NCI-H187 treated with DMSO at 0.1 percent for 48 hours (cell line): ENCODE measurements around the gene INO80.

Experiments used
- DNase-seq: peaks from one replicate; lab custom pipeline; 2025; lab: John Stamatoyannopoulos, UW

Gene INO80

GRCh38 chr15:41047474-41047873 lies 68.6 kb downstream of the INO80 start:
- DNase-seq = no peak

- no peak for DNase-seq
Observed at GRCh38 chr15:41043276-41043951, 72.7 kb downstream of the INO80 start.

GRCh38 chr15:41042851-41043250 lies 73.2 kb downstream of the INO80 start:
- DNase-seq = no peak

GRCh38 chr15:41039121-41039520 lies 77.0 kb downstream of the INO80 start:
- no peak for DNase-seq

GRCh38 chr15:41032079-41032328 lies 84.1 kb downstream of the INO80 start:
- DNase-seq = no peak

- no peak for DNase-seq
Observed at GRCh38 chr15:41031232-41032078, 84.6 kb downstream of the INO80 start.

GRCh38 chr15:41028853-41029252 lies 87.2 kb downstream of the INO80 start:
- DNase-seq = no peak

GRCh38 chr15:41025393-41025792 lies 90.7 kb downstream of the INO80 start:
- no peak for DNase-seq

- DNase-seq = no peak
Observed at GRCh38 chr15:41024885-41025284, 91.2 kb downstream of the INO80 start.

- DNase-seq = no peak
Observed at GRCh38 chr15:41024131-41024530, 91.9 kb downstream of the INO80 start.

- DNase-seq = no peak
Observed at GRCh38 chr15:41022487-41023090, 93.5 kb downstream of the INO80 start.

- DNase-seq = no peak
Observed at GRCh38 chr15:41020829-41021228, 95.3 kb downstream of the INO80 start.

GRCh38 chr15:41020311-41020710 lies 95.8 kb downstream of the INO80 start:
- DNase-seq = no peak

- DNase-seq = no peak
Observed at GRCh38 chr15:41019174-41019573, 96.9 kb downstream of the INO80 start.

GRCh38 chr15:41018534-41018933 lies 97.5 kb downstream of the INO80 start:
- no peak for DNase-seq

GRCh38 chr15:41017066-41017735 lies 98.9 kb downstream of the INO80 start:
- no peak for DNase-seq

- no peak for DNase-seq
Observed at GRCh38 chr15:41013691-41014414, 102.2 kb downstream of the INO80 start.

GRCh38 chr15:41011055-41011815 lies 104.8 kb downstream of the INO80 start:
- DNase-seq = no peak

- no peak for DNase-seq
Observed at GRCh38 chr15:41010345-41010744, 105.7 kb downstream of the INO80 start.

GRCh38 chr15:41006479-41006878 lies 109.6 kb downstream of the INO80 start:
- DNase-seq = no peak

- DNase-seq = no peak
Observed at GRCh38 chr15:41004490-41004889, 111.6 kb downstream of the INO80 start.
